OCI-LY1 (cell line): ENCODE measurements around the gene TFRC.
"Not testable (repeated sequence)": the region's sequence is repeated elsewhere in the genome, so short reads cannot be mapped to it uniquely, and the experiment has no call there.

ENCODE experiments used
- EZH2 ChIP-seq: fragments of 200-600 bp; sonication (generic), shearing (Covaris generic); IDR thresholded peaks from 2 replicates; pipeline ENCODE4 v1.8.0; 2017; ENCODE audit warnings: borderline replicate concordance, mixed run types, mild to moderate bottlenecking, antibody characterized with exemption, low read length, moderate library complexity, mixed read lengths
- TF ChIP-seq, protein P1 (sequence below): fragments of 200-600 bp; sonication (generic), shearing (Covaris generic); IDR thresholded peaks from 2 replicates; pipeline ENCODE4 v1.5.1; 2017; ENCODE audit warnings: mild to moderate bottlenecking, antibody characterized with exemption, low read length, moderate library complexity, mixed read lengths

DNA sequence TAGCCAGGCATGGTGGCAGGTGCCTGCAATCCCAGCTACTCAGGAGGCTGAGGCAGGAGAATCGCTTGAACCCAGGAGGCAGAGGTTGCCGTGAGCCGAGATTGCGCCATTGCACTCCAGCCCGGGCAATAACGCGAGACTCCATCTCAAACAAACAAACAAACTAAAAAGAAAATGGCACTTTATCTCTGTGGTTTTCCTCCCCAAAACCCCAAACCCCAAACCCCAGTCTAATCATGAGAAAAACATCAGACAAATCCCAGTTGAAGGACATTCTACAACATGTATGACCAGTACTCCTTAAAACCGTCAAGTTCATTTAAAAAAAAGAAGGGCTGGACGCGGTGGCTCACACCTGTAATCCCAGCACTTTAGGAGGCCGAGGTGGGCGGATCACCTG is 22.8 kb upstream of the TFRC start:
- TF ChIP-seq, protein P1, sequence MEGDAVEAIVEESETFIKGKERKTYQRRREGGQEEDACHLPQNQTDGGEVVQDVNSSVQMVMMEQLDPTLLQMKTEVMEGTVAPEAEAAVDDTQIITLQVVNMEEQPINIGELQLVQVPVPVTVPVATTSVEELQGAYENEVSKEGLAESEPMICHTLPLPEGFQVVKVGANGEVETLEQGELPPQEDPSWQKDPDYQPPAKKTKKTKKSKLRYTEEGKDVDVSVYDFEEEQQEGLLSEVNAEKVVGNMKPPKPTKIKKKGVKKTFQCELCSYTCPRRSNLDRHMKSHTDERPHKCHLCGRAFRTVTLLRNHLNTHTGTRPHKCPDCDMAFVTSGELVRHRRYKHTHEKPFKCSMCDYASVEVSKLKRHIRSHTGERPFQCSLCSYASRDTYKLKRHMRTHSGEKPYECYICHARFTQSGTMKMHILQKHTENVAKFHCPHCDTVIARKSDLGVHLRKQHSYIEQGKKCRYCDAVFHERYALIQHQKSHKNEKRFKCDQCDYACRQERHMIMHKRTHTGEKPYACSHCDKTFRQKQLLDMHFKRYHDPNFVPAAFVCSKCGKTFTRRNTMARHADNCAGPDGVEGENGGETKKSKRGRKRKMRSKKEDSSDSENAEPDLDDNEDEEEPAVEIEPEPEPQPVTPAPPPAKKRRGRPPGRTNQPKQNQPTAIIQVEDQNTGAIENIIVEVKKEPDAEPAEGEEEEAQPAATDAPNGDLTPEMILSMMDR = not testable (repeated sequence)
- TF ChIP-seq EZH2 = not testable (repeated sequence)
